Loucy (cell line): ENCODE measurements around the gene TXNRD1.

Experiments
- H2AFZ ChIP-seq: fragments of 200-600 bp; sonication (generic); 2 replicates; pipeline ENCODE4 v1.6.0; 2016; ENCODE audit warnings: antibody characterized with exemption, mild to moderate bottlenecking, low read length, moderate library complexity
- H3F3A ChIP-seq: fragments of 200-600 bp; 2 replicates; pipeline ENCODE4 v1.6.0; 2016; ENCODE audit warnings: antibody characterized with exemption, low read depth, mild to moderate bottlenecking
- H3K27me3 ChIP-seq: fragments of 200-600 bp; sonication (generic); 2 replicates; pipeline ENCODE4 v1.6.1; 2014; ENCODE audit warnings: low read length, mild to moderate bottlenecking; ENCODE audit not compliant: insufficient read depth, poor library complexity, severe bottlenecking
- H3K36me3 ChIP-seq: fragments of 200-600 bp; sonication (generic); 2 replicates; pipeline ENCODE4 v1.6.1; 2016; ENCODE audit warnings: low read length; ENCODE audit not compliant: insufficient read depth
- H3K4me1 ChIP-seq: fragments of 200-600 bp; sonication (generic); 2 replicates; pipeline ENCODE4 v1.5.1; 2014; ENCODE audit warnings: low read length, mild to moderate bottlenecking; ENCODE audit not compliant: insufficient read depth, poor library complexity, severe bottlenecking
- H3K4me2 ChIP-seq: fragments of 200-600 bp; sonication (generic); 2 replicates; pipeline ENCODE4 v1.6.0; 2014; ENCODE audit warnings: antibody characterized with exemption, low read length, low read depth, mild to moderate bottlenecking; ENCODE audit not compliant: poor library complexity, severe bottlenecking
- H3K4me3 ChIP-seq: fragments of 200-600 bp; sonication (generic); 2 replicates; pipeline ENCODE4 v1.5.1; 2014; ENCODE audit warnings: low read length, mild to moderate bottlenecking, mixed read lengths; ENCODE audit not compliant: poor library complexity, severe bottlenecking
- H3K79me2 ChIP-seq: fragments of 200-600 bp; sonication (generic); 2 replicates; pipeline ENCODE4 v1.6.1; 2014; ENCODE audit warnings: low read length; ENCODE audit not compliant: insufficient read depth
- H3K9ac ChIP-seq: fragments of 200-600 bp; sonication (generic); 2 replicates; pipeline ENCODE4 v1.6.0; 2014; ENCODE audit warnings: mild to moderate bottlenecking, low read depth, low read length, moderate library complexity; ENCODE audit not compliant: poor library complexity, severe bottlenecking
- H3K9me2 ChIP-seq: fragments of 200-600 bp; sonication (generic); replicated peaks from 2 replicates; pipeline ENCODE4 v1.6.1; 2016; ENCODE audit warnings: low read depth, low read length, mixed read lengths
- H3K9me3 ChIP-seq: fragments of 200-600 bp; sonication (generic); 2 replicates; pipeline ENCODE4 v1.6.1; 2014; ENCODE audit warnings: mild to moderate bottlenecking, antibody characterized with exemption, low read length, low read depth; ENCODE audit not compliant: insufficient read depth
- H4K20me1 ChIP-seq: fragments of 200-600 bp; sonication (generic); 2 replicates; pipeline ENCODE4 v1.6.0; 2014; ENCODE audit warnings: antibody characterized with exemption, low read length, mild to moderate bottlenecking; ENCODE audit not compliant: insufficient read depth, poor library complexity, severe bottlenecking
- CTCF ChIP-seq: fragments of 200-600 bp; sonication (generic); conservative IDR thresholded peaks from 2 replicates; pipeline ENCODE4 v1.5.1; 2014; ENCODE audit warnings: mild to moderate bottlenecking, antibody characterized with exemption, low read length
- EZH2phosphoT487 ChIP-seq: fragments of 200-600 bp; IDR thresholded peaks from 2 replicates; pipeline ENCODE4 v1.6.1; 2018; ENCODE audit warnings: antibody characterized with exemption, mild to moderate bottlenecking, moderate library complexity, borderline replicate concordance

The TXNRD1 gene

DNA sequence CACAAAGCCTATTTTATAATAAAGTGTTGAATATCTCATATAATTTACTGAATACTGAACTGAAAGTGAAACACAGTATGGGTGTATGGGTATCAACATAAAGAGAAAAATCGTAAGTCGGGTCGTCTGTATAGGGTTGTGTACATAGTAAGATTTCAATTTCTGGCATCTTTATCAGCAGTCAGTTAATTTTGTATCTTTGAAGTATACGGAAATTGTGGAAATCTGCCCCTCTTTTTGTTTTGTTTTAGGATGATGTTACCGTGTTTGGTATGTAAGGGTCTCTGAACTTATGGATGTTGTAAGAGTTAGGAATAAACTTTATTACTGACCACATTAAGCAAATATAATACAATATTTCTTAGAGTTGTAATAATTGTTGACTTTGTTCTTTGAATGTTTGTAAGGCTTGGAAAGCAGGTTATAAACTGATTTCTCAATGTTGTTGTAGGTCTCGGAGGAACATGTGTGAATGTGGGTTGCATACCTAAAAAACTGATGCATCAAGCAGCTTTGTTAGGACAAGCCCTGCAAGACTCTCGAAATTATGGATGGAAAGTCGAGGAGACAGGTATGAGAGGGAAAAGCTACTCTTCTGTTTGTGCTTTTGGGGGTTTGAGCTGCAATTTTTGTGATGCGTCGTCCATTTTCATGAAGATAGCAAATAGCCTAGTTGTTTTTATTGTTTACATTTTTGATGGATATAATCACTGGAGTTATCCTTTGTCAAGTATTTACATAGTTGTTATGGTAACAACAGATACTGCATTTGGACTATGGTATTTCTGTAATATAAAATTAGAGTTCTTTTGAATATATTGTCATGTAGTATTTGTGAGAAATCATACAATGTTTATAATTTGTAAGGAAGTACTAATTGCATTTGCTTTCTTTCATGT, 100.0 kb downstream of the TXNRD1 start:
- Histone ChIP-seq H3K9me2 (no peaks in the 10 kb centered on the region), H3K4me1 (no peaks in the 10 kb centered on the region), H3K27me3 (no peaks in the 10 kb centered on the region), H2AFZ (no peak overlapping the region), H3K79me2 (peaks cover 8% of the 10 kb centered on the region), H3K4me3 (no peak overlapping the region), H3K9ac (no peak overlapping the region), H3K4me2 (no peak overlapping the region), H3K9me3 (no peaks in the 10 kb centered on the region), H3F3A (no peaks in the 10 kb centered on the region), H4K20me1 (peaks cover 12% of the 10 kb centered on the region), H3K36me3 (peaks cover 94% of the 10 kb centered on the region)
- TF ChIP-seq EZH2phosphoT487 (no peak), CTCF (no peak)

DNA sequence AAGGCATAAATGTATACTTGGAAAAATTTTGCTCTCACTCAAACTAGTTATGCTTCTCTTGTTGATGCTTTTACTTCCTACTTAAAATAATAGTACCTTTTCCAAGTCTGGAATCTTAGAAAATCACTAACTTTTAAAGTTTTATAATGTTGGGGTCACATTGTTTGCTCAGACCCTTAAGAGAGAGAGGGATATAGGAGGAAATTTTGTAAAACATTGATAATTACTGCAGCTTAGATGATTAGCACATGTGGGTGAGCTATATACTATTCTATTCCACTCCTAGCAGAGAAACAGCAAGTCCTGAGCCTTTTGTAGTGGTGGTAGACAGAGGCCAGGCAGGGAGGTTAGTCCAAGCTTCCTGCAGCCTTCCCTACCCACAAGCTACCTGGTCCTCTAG, 101.4 kb downstream of the TXNRD1 start:
- H3K9ac ChIP-seq: no peak overlapping the region
- TF ChIP-seq EZH2phosphoT487 (no peak), CTCF (no peak)
- H3K27me3 ChIP-seq: no peaks in the 10 kb centered on the region
- H3K9me2 ChIP-seq: no peaks in the 10 kb centered on the region
- no peak overlapping the region for H3K4me3 ChIP-seq
- H4K20me1 ChIP-seq: peaks cover 4% of the 10 kb centered on the region
- no peaks in the 10 kb centered on the region for H3K4me1 ChIP-seq
- no peaks in the 10 kb centered on the region for H3F3A ChIP-seq
- peaks cover 96% of the 10 kb centered on the region for H3K36me3 ChIP-seq
- no peaks in the 10 kb centered on the region for H3K9me3 ChIP-seq
- no peak overlapping the region for H2AFZ ChIP-seq
- H3K4me2 ChIP-seq: no peak overlapping the region
- no peaks in the 10 kb centered on the region for H3K79me2 ChIP-seq

DNA sequence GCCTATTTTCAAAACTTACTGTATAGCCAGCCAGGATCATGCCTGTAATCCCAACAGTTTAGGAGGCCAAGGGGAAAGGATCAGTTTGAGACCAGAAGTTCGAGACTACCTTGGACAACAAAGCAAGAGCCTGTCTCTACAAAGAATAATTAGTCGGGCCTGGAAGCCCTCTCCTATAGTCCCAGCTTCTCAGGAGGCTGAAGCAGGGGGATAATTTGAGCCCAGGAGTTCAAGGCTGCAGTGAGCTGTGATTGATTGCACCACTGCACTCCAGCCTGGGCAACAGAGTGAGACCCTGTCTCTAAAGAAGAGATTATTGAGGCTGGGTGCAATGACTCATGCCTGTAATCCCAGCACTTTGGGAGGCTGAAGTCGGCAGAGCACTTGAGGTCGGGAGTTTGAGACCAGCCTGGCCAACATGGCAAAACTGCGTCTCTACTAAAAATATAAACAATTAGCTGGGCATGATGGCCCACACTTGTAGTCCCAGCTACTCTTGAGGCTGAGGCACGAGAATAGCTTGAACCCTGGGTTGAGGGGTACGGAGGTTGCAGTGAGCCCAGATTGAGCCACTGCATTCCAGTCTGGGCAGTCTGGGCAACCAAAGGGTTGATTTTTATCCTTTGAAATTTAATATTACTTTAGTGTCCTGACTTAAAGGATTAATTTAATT, 102.1 kb downstream of the TXNRD1 start:
- Histone ChIP-seq H3K9me2 (no peaks in the 10 kb centered on the region), H3K9ac (no peak overlapping the region), H3K9me3 (no peaks in the 10 kb centered on the region), H3F3A (no peaks in the 10 kb centered on the region), H3K4me3 (no peak overlapping the region), H3K79me2 (no peaks in the 10 kb centered on the region), H3K36me3 (peaks cover 96% of the 10 kb centered on the region), H3K4me2 (no peak overlapping the region), H3K4me1 (no peaks in the 10 kb centered on the region), H4K20me1 (peaks cover 4% of the 10 kb centered on the region), H3K27me3 (no peaks in the 10 kb centered on the region), H2AFZ (no peak overlapping the region)
- TF ChIP-seq EZH2phosphoT487: no peak
- no peak for TF ChIP-seq CTCF
